Measurements from ENCODE around the gene ADGRE2. TPM values are rescaled to one million over a fixed set of nuclear protein-coding genes. Genes with fewer than 3 reads are reported as not detected.
"Not testable (repeated sequence)": the region's sequence is repeated elsewhere in the genome, so short reads cannot be mapped to it uniquely, and the experiment has no call there.

Gene ADGRE2
- total RNA-seq, 2 donors from 2014 or later: 0.07 TPM

GRCh38 chr19:14779151-14779550 lies 791 bp upstream of the ADGRE2 start:
- Histone ChIP-seq H3K9me3 (ENCODE audit: control insufficient read depth, low read length) (no peaks in the 10 kb centered on the region), H3K27ac (ENCODE audit: low read depth, low read length) (no peak overlapping the region), H3K4me3 (ENCODE audit: low read length) (no peak overlapping the region), H3K27me3 (ENCODE audit: control insufficient read depth, insufficient read depth, low read length, poor library complexity, severe bottlenecking) (no peaks in the 10 kb centered on the region), H3K4me1 (ENCODE audit: control insufficient read depth, insufficient read depth, low read length) (no peaks in the 10 kb centered on the region), H3K9ac (ENCODE audit: extremely low read depth, low read length, poor library complexity, severe bottlenecking) (no peak overlapping the region), H3K36me3 (ENCODE audit: control insufficient read depth, insufficient read depth, low read length) (no peaks in the 10 kb centered on the region)
- Mint-ChIP-seq H3K36me3 (ENCODE audit: low read depth) (no peaks in the 10 kb centered on the region), H3K9me3 (peaks cover 25% of the 10 kb centered on the region), H3K27me3 (ENCODE audit: insufficient read depth) (peaks cover 20% of the 10 kb centered on the region), H3K27ac (no peak overlapping the region), H3K4me1 (no peaks in the 10 kb centered on the region), H3K4me3 (no peak overlapping the region)
- no peak for TF ChIP-seq CTCF (conservative IDR thresholded peaks at IDR 0.05)
- WGBS, 2 experiments (ENCODE audit: insufficient coverage in 1 of 2, insufficient read length in 1 of 2): 77 to 100% methylated on average over 1 to 4 of the region's 5 CpGs
- no peak for DNase-seq

DNA sequence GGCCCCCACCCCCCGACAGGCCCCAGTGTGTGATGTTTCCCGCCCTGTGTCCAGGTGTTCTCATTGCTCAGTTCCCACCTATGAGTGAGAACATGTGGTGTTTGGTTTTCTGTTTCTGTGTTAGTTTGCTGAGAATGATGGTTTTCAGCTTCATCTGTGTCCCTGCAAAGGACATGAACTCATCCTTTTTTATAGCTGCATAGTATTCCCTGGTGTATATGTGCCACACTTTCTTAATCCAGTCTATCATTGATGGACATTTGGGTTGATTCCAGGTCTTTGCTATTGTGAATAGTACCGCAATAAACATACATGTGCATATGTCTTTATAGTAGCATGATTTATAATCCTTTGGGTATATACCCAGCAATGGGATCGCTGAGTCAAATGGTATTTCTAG lies 715 bp downstream of the ADGRE2 start:
- H3K36me3 ChIP-seq (ENCODE audit: control insufficient read depth, insufficient read depth, low read length); H3K4me1 Mint-ChIP-seq; H3K27ac ChIP-seq (ENCODE audit: low read depth, low read length); H3K4me1 ChIP-seq (ENCODE audit: control insufficient read depth, insufficient read depth, low read length); H3K4me3 ChIP-seq (ENCODE audit: low read length); DNase-seq; H3K27me3 ChIP-seq (ENCODE audit: control insufficient read depth, insufficient read depth, low read length, poor library complexity, severe bottlenecking); H3K9me3 ChIP-seq (ENCODE audit: control insufficient read depth, low read length); H3K4me3 Mint-ChIP-seq; H3K27ac Mint-ChIP-seq; H3K36me3 Mint-ChIP-seq (ENCODE audit: low read depth); H3K9ac ChIP-seq (ENCODE audit: extremely low read depth, low read length, poor library complexity, severe bottlenecking): not testable (repeated sequence)
- Mint-ChIP-seq H3K9me3 (peaks cover 25% of the 10 kb centered on the region), H3K27me3 (ENCODE audit: insufficient read depth) (peaks cover 20% of the 10 kb centered on the region)
- 50 to 80% methylated on average over 1 of the region's 4 CpGs for whole genome bisulfite sequencing, 2 experiments (ENCODE audit: insufficient coverage in 1 of 2, insufficient read length in 1 of 2)

DNA sequence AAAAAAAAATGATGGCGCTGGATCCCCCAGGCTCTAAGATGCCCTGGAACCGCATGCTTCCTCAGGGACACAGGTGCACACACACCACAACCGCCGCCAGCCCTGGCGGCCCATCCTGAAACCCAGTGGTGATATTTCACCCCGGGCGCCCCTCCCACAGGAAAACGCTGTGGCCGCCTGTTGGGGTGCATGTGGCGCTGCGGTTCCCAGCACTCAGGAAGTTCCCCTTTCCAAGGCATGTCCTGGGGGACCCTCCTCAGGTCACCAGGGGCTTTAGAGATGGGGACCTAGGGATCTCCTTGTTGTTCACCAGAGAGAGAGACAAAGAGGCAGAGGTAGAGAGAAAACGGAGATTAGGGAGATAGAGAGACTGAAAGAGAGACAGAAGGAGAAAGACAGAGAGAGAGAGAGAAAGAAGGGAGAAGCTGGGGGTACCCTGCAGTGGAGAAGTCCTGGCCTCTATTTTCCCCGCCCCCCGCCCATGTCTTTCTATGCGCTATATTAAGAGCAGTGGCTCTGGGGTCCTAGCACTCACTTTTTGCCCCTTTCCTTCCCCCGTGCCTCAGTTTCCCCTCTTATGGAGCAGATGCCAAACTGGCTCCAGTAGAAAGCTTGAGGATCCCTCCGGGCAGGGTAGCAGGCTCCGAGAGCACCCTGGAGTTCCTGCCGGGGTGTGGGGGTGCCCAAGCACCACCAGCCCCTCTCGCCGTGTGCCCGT lies 2.3 kb downstream of the ADGRE2 start:
- H3K4me1 ChIP-seq (ENCODE audit: control insufficient read depth, insufficient read depth, low read length): no peaks in the 10 kb centered on the region
- H3K27me3 Mint-ChIP-seq (ENCODE audit: insufficient read depth): peaks cover 20% of the 10 kb centered on the region
- no peak for DNase-seq
- H3K9ac ChIP-seq (ENCODE audit: extremely low read depth, low read length, poor library complexity, severe bottlenecking): no peak overlapping the region
- H3K36me3 ChIP-seq (ENCODE audit: control insufficient read depth, insufficient read depth, low read length): no peaks in the 10 kb centered on the region
- no peak overlapping the region for H3K27ac ChIP-seq (ENCODE audit: low read depth, low read length)
- no peak overlapping the region for H3K4me3 ChIP-seq (ENCODE audit: low read length)
- H3K4me3 Mint-ChIP-seq: peak overlapping the region; percentile 36
- 40 to 77% methylated on average over 2 to 21 of the region's 22 CpGs for WGBS, 2 experiments (ENCODE audit: insufficient coverage in 1 of 2, insufficient read length in 1 of 2)
- no peak overlapping the region for H3K27ac Mint-ChIP-seq
- H3K27me3 ChIP-seq (ENCODE audit: control insufficient read depth, insufficient read depth, low read length, poor library complexity, severe bottlenecking): no peaks in the 10 kb centered on the region
- no peaks in the 10 kb centered on the region for H3K4me1 Mint-ChIP-seq
- H3K9me3 Mint-ChIP-seq: peaks cover 29% of the 10 kb centered on the region
- H3K36me3 Mint-ChIP-seq (ENCODE audit: low read depth): no peaks in the 10 kb centered on the region
- peaks cover 3% of the 10 kb centered on the region for H3K9me3 ChIP-seq (ENCODE audit: control insufficient read depth, low read length)
- TF ChIP-seq CTCF (conservative IDR thresholded peaks at IDR 0.05): no peak

DNA sequence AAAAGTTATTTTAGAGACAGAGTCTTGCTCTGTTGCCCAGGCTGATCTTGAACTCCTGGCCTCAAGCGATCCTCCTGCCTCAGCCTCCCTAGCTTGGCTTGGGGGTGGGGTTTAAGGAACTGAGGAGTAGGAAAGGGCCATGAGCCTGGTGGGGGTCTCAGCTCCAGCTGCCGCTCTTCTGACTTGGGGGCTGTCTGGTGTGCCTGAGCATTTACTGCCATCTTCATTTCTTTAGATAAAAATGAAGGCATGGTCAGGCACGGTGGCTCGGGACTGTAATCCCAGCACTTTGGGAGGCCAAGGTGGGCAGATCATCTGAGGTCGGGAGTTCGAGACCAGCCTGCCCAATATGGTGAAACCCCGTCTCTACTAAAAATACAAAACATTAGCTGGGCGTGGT lies 3.0 kb downstream of the ADGRE2 start:
- DNase-seq; H3K9me3 ChIP-seq (ENCODE audit: control insufficient read depth, low read length); H3K36me3 Mint-ChIP-seq (ENCODE audit: low read depth); H3K27ac ChIP-seq (ENCODE audit: low read depth, low read length); H3K4me1 Mint-ChIP-seq; H3K4me1 ChIP-seq (ENCODE audit: control insufficient read depth, insufficient read depth, low read length); H3K9ac ChIP-seq (ENCODE audit: extremely low read depth, low read length, poor library complexity, severe bottlenecking); H3K36me3 ChIP-seq (ENCODE audit: control insufficient read depth, insufficient read depth, low read length); H3K4me3 ChIP-seq (ENCODE audit: low read length); H3K4me3 Mint-ChIP-seq; H3K27me3 ChIP-seq (ENCODE audit: control insufficient read depth, insufficient read depth, low read length, poor library complexity, severe bottlenecking); H3K27ac Mint-ChIP-seq: not testable (repeated sequence)
- WGBS, 2 experiments (ENCODE audit: insufficient coverage in 1 of 2, insufficient read length in 1 of 2): 75 to 79% methylated on average over 6 to 8 of the region's 8 CpGs
- H3K27me3 Mint-ChIP-seq (ENCODE audit: insufficient read depth): peaks cover 20% of the 10 kb centered on the region
- H3K9me3 Mint-ChIP-seq: peaks cover 29% of the 10 kb centered on the region

Data from endodermal cell (in vitro differentiated cells).